IMR-90 (cell line): ENCODE measurements around the gene SPART. TPM values are rescaled to one million over a fixed set of nuclear protein-coding genes. Genes with fewer than 3 reads are reported as not detected.

ENCODE experiments used
- ATAC-seq: fragments of 200-7000 bp; cut with Tn5 transposase; 2 replicates; pipeline ENCODE4 v1.9.1; 2020; ENCODE audit warnings: low read depth, mild to moderate bottlenecking, moderate library complexity
- BruUV-seq: library from RNA; stranded (reverse); fragments of 400-500 nt; replicated peaks from 2 replicates; lab custom pipeline; 2021; lab: Mats Ljungman, UMichigan
- CTCF ChIA-PET: fragments of 300-600 bp; formaldehyde crosslinking; extraction: SDS; loops from one replicate; lab custom pipeline; 2021; ENCODE audit warnings: antibody characterized with exemption; lab: Yijun Ruan, JAX
- POLR2A ChIA-PET: fragments of 300-600 bp; sonication (Branson Sonifier 250); formaldehyde crosslinking; loops from one replicate; lab custom pipeline; 2022; ENCODE audit warnings: antibody characterized with exemption; ENCODE audit not compliant: unreplicated experiment; lab: Charles Lee
- DNase-seq: peaks from one replicate; pipeline ENCODE4 v3.0.0; 2013
- H2AFZ ChIP-seq: replicated peaks from 2 replicates; pipeline ENCODE3; 2013; ENCODE audit warnings: low read length, mild to moderate bottlenecking; ENCODE audit not compliant: poor library complexity
- H2AK5ac ChIP-seq: 2 replicates; pipeline ENCODE4 v1.6.1; 2013; ENCODE audit warnings: low read depth, low read length, inconsistent platforms
- H2AK9ac ChIP-seq: replicated peaks from 2 replicates; pipeline ENCODE3; 2013; ENCODE audit warnings: mild to moderate bottlenecking, low read depth, low read length, moderate library complexity; ENCODE audit not compliant: poor library complexity
- H2BK120ac ChIP-seq: 2 replicates; pipeline ENCODE4 v1.6.1; 2013; ENCODE audit warnings: low read depth, low read length, inconsistent platforms
- H2BK15ac ChIP-seq: 3 replicates; pipeline ENCODE4 v1.6.1; 2013; ENCODE audit warnings: low read depth, low read length, inconsistent platforms
- H2BK20ac ChIP-seq: 2 replicates; pipeline ENCODE4 v1.6.1; 2013; ENCODE audit warnings: low read depth, mild to moderate bottlenecking, inconsistent platforms, low read length, moderate library complexity
- H2BK5ac ChIP-seq: 2 replicates; pipeline ENCODE4 v1.6.1; 2013; ENCODE audit warnings: mild to moderate bottlenecking, low read depth, low read length, inconsistent platforms; ENCODE audit not compliant: poor library complexity, severe bottlenecking
- H3K14ac ChIP-seq: replicated peaks from 2 replicates; pipeline ENCODE4 v1.6.1; 2013; ENCODE audit warnings: low read depth, low read length, inconsistent platforms
- H3K18ac ChIP-seq: 2 replicates; pipeline ENCODE4 v1.6.1; 2013; ENCODE audit warnings: low read depth, low read length, control low read depth
- H3K23ac ChIP-seq: 2 replicates; pipeline ENCODE4 v1.6.1; 2013; ENCODE audit warnings: low read depth, low read length, inconsistent platforms
- H3K27ac ChIP-seq: 2 replicates; pipeline ENCODE4 v1.5.1; 2013; ENCODE audit warnings: mild to moderate bottlenecking, control low read depth, low read length; ENCODE audit not compliant: insufficient read depth
- H3K27me3 ChIP-seq: 2 replicates; pipeline ENCODE4 v1.6.1; 2013; ENCODE audit warnings: low read length; ENCODE audit not compliant: control insufficient read depth, insufficient read depth
- H3K36me3 ChIP-seq: 2 replicates; pipeline ENCODE4 v1.6.1; 2013; ENCODE audit warnings: low read length, mixed read lengths; ENCODE audit not compliant: control insufficient read depth, insufficient read depth
- H3K4ac ChIP-seq: 2 replicates; pipeline ENCODE4 v1.6.1; 2013; ENCODE audit warnings: low read depth, low read length, inconsistent platforms
- H3K4me1 ChIP-seq: 2 replicates; pipeline ENCODE4 v1.6.1; 2013; ENCODE audit warnings: low read length, mixed read lengths; ENCODE audit not compliant: control insufficient read depth, insufficient read depth
- H3K4me2 ChIP-seq: 2 replicates; pipeline ENCODE4 v1.6.1; 2013; ENCODE audit warnings: low read depth, mild to moderate bottlenecking, control low read depth, low read length, moderate library complexity
- H3K4me3 ChIP-seq: 2 replicates; pipeline ENCODE4 v1.5.1; 2013; ENCODE audit warnings: low read depth, mild to moderate bottlenecking, control low read depth, low read length, moderate library complexity; ENCODE audit not compliant: insufficient read depth
- H3K56ac ChIP-seq: 2 replicates; pipeline ENCODE4 v1.6.1; 2013; ENCODE audit warnings: low read length, inconsistent platforms; ENCODE audit not compliant: insufficient read depth; ENCODE audit errors: extremely low read depth
- H3K79me1 ChIP-seq, 2 experiments: 2 replicates each; pipeline ENCODE4 v1.6.1; 2013; ENCODE audit warnings: low read length in 2 of 2, inconsistent platforms in 1 of 2, low read depth in 1 of 2
- H3K9ac ChIP-seq: 2 replicates; pipeline ENCODE4 v1.6.1; 2013; ENCODE audit warnings: low read depth, low read length, control low read depth
- H3K9me1 ChIP-seq: 2 replicates; pipeline ENCODE4 v1.6.1; 2013; ENCODE audit warnings: low read length, inconsistent platforms; ENCODE audit not compliant: insufficient read depth
- H3K9me3 ChIP-seq: 2 replicates; pipeline ENCODE4 v1.6.1; 2013; ENCODE audit warnings: low read length; ENCODE audit not compliant: control insufficient read depth, insufficient read depth
- H4K20me1 ChIP-seq: 2 replicates; pipeline ENCODE4 v1.6.1; 2013; ENCODE audit warnings: low read length, inconsistent platforms; ENCODE audit not compliant: insufficient read depth
- H4K5ac ChIP-seq: 2 replicates; pipeline ENCODE4 v1.6.1; 2013; ENCODE audit warnings: mild to moderate bottlenecking, low read depth, low read length, control low read depth
- H4K8ac ChIP-seq, 2 experiments: 2 replicates each; pipeline ENCODE4 v1.6.1; 2013; ENCODE audit warnings: low read depth in 2 of 2, low read length in 2 of 2, control low read depth in 1 of 2, inconsistent platforms in 1 of 2
- H4K91ac ChIP-seq: 2 replicates; pipeline ENCODE4 v1.6.1; 2013; ENCODE audit warnings: low read depth, low read length, inconsistent platforms; ENCODE audit not compliant: insufficient read depth
- CEBPB ChIP-seq: IDR thresholded peaks from 2 replicates; pipeline ENCODE4 v1.6.1; 2012; ENCODE audit warnings: low read depth, low read length, improper control_type of control experiment
- POLR2A ChIP-seq: IDR thresholded peaks from 2 replicates; pipeline ENCODE4 v1.6.1; 2012; ENCODE audit warnings: mild to moderate bottlenecking, low read depth, low read length
- RFX5 ChIP-seq: IDR thresholded peaks from 2 replicates; pipeline ENCODE4 v1.8.0; 2012; ENCODE audit warnings: low read depth, mild to moderate bottlenecking, low read length, moderate library complexity
- USF2 ChIP-seq: fragments of 150-350 bp; IDR thresholded peaks from 2 replicates; pipeline ENCODE4 v1.6.1; 2017; ENCODE audit warnings: mild to moderate bottlenecking, antibody characterized with exemption, low read length, low read depth
- WGBS, 2 experiments: methylation state at CpG; one replicate each; pipeline versions ENCODE4 v1.1.5 to v1.1.7; 2013; ENCODE audit warnings: missing lambda C conversion rate in 2 of 2; ENCODE audit not compliant: insufficient read length in 1 of 2; ENCODE audit errors: extremely low coverage in 2 of 2; 5-methylcytosine and 5-hydroxymethylcytosine counted together
- dilution Hi-C: fragments of 300-500 bp; cut with HindIII; formaldehyde crosslinking; loops from one replicate; pipeline ENCODE4 v1.14.3; 2018; ENCODE audit warnings: low sequenced_read_pairs; ENCODE audit not compliant: unreplicated experiment
- in situ Hi-C: fragments of 300-500 bp; cut with MboI; formaldehyde crosslinking; loops from 3 replicates; pipeline ENCODE4 v1.14.3; 2019; ENCODE audit warnings: low sequenced_read_pairs, inconsistent platforms, mixed read lengths
- intact Hi-C: fragments of 100-400 bp; cut with micrococcal nuclease; formaldehyde crosslinking; loops from 2 replicates; pipeline ENCODE4 v1.10.0; 2022
- polyA plus RNA-seq, 3 experiments: library from polyadenylated mRNA; depleted of rRNA; stranded (reverse); fragments of >200 nt; gene quantifications; 2 replicates each; pipeline ENCODE4 v1.2.3, GENCODE V29; 2012; ENCODE audit warnings: low replicate concordance in 1 of 3
- total RNA-seq: library from RNA; depleted of rRNA; stranded (reverse); fragments of >200 nt; gene quantifications from 2 replicates; pipeline ENCODE4 v1.2.3, GENCODE V29; 2012

The SPART gene
- total and polyA plus RNA-seq, 2 of the 4 experiments (the other 2 are of a cell fraction) = 43.8 to 110 TPM

- in situ Hi-C loops (loop anchor here (25.0 kb wide), 1 partner anchor 643 kb away; the partner anchor contains the start of gene ALG5), dilution Hi-C loops (no loop called here), intact Hi-C loops (loop anchor here (10.0 kb wide), 2 partner anchors 471 to 651 kb away; partner anchors contain the start of genes ALG5 and RFXAP)
- no CpG with 5 or more reads among the region's 6 CpGs for WGBS, 2 experiments
- Histone ChIP-seq H2BK120ac (no peak overlapping the region), H2AK9ac (no peak overlapping the region), H3K9me1 (peaks cover 5% of the 10 kb centered on the region), H3K4me3 (no peak overlapping the region; the same call in 1 of the 2 replicates), H3K79me1 (peaks cover 3 to 36% of the 10 kb centered on the region in 2 experiments; a peak in 3 of 4 replicates), H3K4me2 (peak overlapping the region; percentile 88), H4K5ac (no peak overlapping the region), H2AFZ (no peak overlapping the region), H3K9ac (no peak overlapping the region), H3K4ac (0 out of 2 replicates have a peak overlapping the region, but pooled peaks have one; percentile 32), H3K4me1 (peaks cover 5% of the 10 kb centered on the region; the same call in 1 of the 2 replicates), H4K91ac (no peak overlapping the region), H4K8ac (no peak overlapping the region; a peak in 1 of 4 replicates), H2BK20ac (no peak overlapping the region), H2BK15ac (no peak overlapping the region), H3K27ac (no peak overlapping the region; the same call in 1 of the 2 replicates), H3K23ac (no peak overlapping the region; the same call in 1 of the 2 replicates), H3K56ac (no peak overlapping the region), H3K18ac (no peak overlapping the region), H3K14ac (no peak overlapping the region), H3K36me3 (no peaks in the 10 kb centered on the region), H2AK5ac (no peak overlapping the region), H4K20me1 (peaks cover 34% of the 10 kb centered on the region), H3K27me3 (no peaks in the 10 kb centered on the region), H2BK5ac (no peak overlapping the region), H3K9me3 (no peaks in the 10 kb centered on the region)
- ChIA-PET CTCF (no interaction called here), POLR2A (no interaction called here)
- ATAC-seq = no peak
- no peak for TF ChIP-seq RFX5
- no peak for TF ChIP-seq USF2
- TF ChIP-seq CEBPB = peak; percentile 92
- TF ChIP-seq POLR2A = peak; percentile 51; the same call in 1 of the 2 replicates
- BruUV-seq = no TSS peak
- peak; percentile 70 for DNase-seq
Observed at GRCh38 chr13:36344173-36344572, 2.0 kb downstream of the SPART start.
